ENCODE results near the gene NKAIN4.

DNA sequence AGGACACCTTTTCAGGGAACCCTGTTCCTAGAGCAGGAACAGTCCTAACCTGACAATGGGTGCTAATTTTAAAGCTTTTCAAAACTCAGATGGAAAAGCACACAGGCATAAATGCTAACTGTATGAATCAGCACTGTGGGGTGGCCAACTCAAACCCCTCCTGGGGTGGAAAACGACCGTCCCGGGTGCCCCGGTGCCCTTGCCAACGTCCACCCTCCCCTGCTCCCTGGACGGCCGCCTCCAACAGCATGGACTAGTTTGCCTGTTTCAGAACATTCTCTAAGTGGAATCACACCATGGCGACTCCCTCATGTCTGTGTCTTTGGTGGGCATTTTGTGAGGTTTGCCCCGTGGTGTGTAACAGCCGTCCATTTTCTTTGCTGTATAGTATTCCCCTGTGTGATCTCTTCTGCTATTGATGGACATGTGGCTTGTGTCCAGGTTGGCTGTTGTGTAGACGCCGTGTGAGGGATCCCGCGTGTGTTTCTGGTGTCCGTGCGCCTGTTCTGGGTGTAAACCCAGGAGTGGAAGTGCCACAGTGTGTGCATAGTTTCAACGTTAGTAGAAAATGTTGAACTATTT is 44.6 kb upstream of the NKAIN4 start:
- TF ChIP-seq, protein P1, sequence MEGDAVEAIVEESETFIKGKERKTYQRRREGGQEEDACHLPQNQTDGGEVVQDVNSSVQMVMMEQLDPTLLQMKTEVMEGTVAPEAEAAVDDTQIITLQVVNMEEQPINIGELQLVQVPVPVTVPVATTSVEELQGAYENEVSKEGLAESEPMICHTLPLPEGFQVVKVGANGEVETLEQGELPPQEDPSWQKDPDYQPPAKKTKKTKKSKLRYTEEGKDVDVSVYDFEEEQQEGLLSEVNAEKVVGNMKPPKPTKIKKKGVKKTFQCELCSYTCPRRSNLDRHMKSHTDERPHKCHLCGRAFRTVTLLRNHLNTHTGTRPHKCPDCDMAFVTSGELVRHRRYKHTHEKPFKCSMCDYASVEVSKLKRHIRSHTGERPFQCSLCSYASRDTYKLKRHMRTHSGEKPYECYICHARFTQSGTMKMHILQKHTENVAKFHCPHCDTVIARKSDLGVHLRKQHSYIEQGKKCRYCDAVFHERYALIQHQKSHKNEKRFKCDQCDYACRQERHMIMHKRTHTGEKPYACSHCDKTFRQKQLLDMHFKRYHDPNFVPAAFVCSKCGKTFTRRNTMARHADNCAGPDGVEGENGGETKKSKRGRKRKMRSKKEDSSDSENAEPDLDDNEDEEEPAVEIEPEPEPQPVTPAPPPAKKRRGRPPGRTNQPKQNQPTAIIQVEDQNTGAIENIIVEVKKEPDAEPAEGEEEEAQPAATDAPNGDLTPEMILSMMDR (IDR thresholded peaks at IDR 0.05; ENCODE audit: low read depth, low read length, missing input control) = no peak
- TF ChIP-seq, protein P2, sequence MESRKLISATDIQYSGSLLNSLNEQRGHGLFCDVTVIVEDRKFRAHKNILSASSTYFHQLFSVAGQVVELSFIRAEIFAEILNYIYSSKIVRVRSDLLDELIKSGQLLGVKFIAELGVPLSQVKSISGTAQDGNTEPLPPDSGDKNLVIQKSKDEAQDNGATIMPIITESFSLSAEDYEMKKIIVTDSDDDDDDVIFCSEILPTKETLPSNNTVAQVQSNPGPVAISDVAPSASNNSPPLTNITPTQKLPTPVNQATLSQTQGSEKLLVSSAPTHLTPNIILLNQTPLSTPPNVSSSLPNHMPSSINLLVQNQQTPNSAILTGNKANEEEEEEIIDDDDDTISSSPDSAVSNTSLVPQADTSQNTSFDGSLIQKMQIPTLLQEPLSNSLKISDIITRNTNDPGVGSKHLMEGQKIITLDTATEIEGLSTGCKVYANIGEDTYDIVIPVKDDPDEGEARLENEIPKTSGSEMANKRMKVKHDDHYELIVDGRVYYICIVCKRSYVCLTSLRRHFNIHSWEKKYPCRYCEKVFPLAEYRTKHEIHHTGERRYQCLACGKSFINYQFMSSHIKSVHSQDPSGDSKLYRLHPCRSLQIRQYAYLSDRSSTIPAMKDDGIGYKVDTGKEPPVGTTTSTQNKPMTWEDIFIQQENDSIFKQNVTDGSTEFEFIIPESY (IDR thresholded peaks at IDR 0.05) = no peak
- TF ChIP-seq, protein P3, sequence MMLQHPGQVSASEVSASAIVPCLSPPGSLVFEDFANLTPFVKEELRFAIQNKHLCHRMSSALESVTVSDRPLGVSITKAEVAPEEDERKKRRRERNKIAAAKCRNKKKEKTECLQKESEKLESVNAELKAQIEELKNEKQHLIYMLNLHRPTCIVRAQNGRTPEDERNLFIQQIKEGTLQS (IDR thresholded peaks at IDR 0.05) = no peak
- TF ChIP-seq TAF1 (conservative IDR thresholded peaks at IDR 0.05) (no peak), EGR1 (IDR thresholded peaks at IDR 0.05; ENCODE audit: low read depth in 2 of 2) (no peak)
